Gastrocnemius medialis (tissue), 4 donors: ENCODE data around the gene TRABD2A. TPM values are rescaled to one million over a fixed set of nuclear protein-coding genes. Genes with fewer than 3 reads are reported as not detected.

Experiments
- ATAC-seq, 2 donors: fragments of 150-250 bp; one replicate each; pipeline ENCODE4 v1.9.1; 2016
- DNase-seq, 2 donors: peaks; one replicate each; pipeline ENCODE4 v3.0.0-alpha.2; 2019
- H3K27ac ChIP-seq, 4 donors: fragments of 200-600 bp; sonication (generic); 1 replicate in 1 of 4; 2 replicates in 3 of 4; pipeline ENCODE4 v1.5.1; 2016 to 2018; ENCODE audit warnings: mild to moderate bottlenecking in 2 of 4, moderate library complexity in 1 of 4
- H3K27me3 ChIP-seq, 3 donors: fragments of 200-600 bp; sonication (generic) in 2 of 3; 1 replicate in 1 of 3; 2 replicates in 2 of 3; pipeline versions ENCODE4 v1.5.1 to v1.6.0; 2016 to 2019; ENCODE audit warnings: mild to moderate bottlenecking in 1 of 3, moderate library complexity in 1 of 3
- H3K36me3 ChIP-seq, 2 donors: fragments of 200-600 bp; sonication (generic) in 1 of 2; one replicate each; pipeline ENCODE4 v1.5.1; 2017 to 2018
- H3K4me1 ChIP-seq, 2 donors: fragments of 200-600 bp; sonication (generic) in 1 of 2; one replicate each; pipeline ENCODE4 v1.5.1; 2016 to 2017; ENCODE audit warnings: mild to moderate bottlenecking in 2 of 2
- H3K4me3 ChIP-seq, 4 donors: fragments of 200-600 bp; sonication (generic) in 3 of 4; 1 replicate in 1 of 4; 2 replicates in 3 of 4; pipeline ENCODE4 v1.5.1; 2016 to 2019; ENCODE audit warnings: mild to moderate bottlenecking in 2 of 4
- H3K9me3 ChIP-seq, 3 donors: fragments of 200-600 bp; sonication (generic) in 2 of 3; 1 replicate in 1 of 3; 2 replicates in 2 of 3; pipeline ENCODE4 v1.5.1; 2016 to 2019
- CTCF ChIP-seq, 5 experiments: fragments of 450-650 bp in 3 of 5; fragments of 200-600 bp in 2 of 5; sonication (generic) in 2 of 5; IDR thresholded peaks in 4 of 5; conservative IDR thresholded peaks in 1 of 5; 1 replicate in 4 of 5; 2 replicates in 1 of 5; pipeline ENCODE4 v1.5.1; 2016 to 2019; ENCODE audit warnings: antibody characterized with exemption in 5 of 5, mild to moderate bottlenecking in 3 of 5, moderate library complexity in 3 of 5
- POLR2A ChIP-seq, 2 donors: fragments of 450-650 bp; IDR thresholded peaks; one replicate each; pipeline ENCODE4 v1.6.1; 2017; ENCODE audit warnings: antibody characterized with exemption in 2 of 2, mild to moderate bottlenecking in 2 of 2, moderate library complexity in 2 of 2
- in situ Hi-C, 4 donors: fragments of 200-750 bp; cut with MboI; loops; one replicate each; pipeline versions ENCODE4 v1.15.0 to v1.8.0; 2017; ENCODE audit warnings: low sequenced_read_pairs in 4 of 4
- intact Hi-C: fragments of 100-400 bp; cut with DNase I; formaldehyde crosslinking; loops from one replicate; pipeline ENCODE4 v1.15.1; 2023; ENCODE audit warnings: low total_unique reads
- total RNA-seq, 4 donors: library from RNA; depleted of rRNA; stranded (reverse); fragments of >200 nt; gene quantifications; one replicate each; pipeline versions ENCODE4 v1.1.0 to v1.2.3, GENCODE V29; 2016

The TRABD2A gene
- total RNA-seq, 4 donors from 2014 or later, result 0.27 to 0.97 (median 0.64) TPM

DNA sequence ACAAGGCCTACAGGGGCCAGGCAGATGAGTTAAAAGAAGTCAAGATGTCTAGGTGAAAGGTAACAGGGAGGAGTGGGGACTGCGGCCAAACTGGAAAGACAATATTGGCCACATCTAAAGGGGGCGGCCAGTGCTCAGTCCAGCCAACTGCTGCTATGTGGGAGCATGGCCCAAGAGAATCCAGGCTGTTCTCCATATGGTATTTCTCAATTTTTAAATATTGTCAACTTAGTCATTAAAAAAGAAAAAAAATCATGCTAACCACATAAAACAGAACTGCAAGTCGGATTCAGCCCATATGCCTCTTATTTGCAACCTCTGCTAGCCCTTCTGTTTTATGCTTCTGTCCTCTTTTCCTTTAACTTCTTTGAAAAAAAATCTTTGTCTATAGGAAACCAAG is 14.8 kb downstream of the TRABD2A start:
- Histone ChIP-seq H3K9me3 (no peaks in the 10 kb centered on the region), H3K4me3 (no peak overlapping the region), H3K27ac (no peak overlapping the region), H3K4me1 (no peaks in the 10 kb centered on the region), H3K27me3 (no peaks in the 10 kb centered on the region), H3K36me3 (no peaks in the 10 kb centered on the region)
- TF ChIP-seq CTCF (IDR thresholded peaks at IDR 0.05 in 4 of 5, conservative IDR thresholded peaks at IDR 0.05 in 1 of 5) (no peak), POLR2A (IDR thresholded peaks at IDR 0.05) (no peak)
- in situ Hi-C loops (no loop called here), intact Hi-C loops (no loop called here)
- DNase-seq (no peak), ATAC-seq (no peak)

DNA sequence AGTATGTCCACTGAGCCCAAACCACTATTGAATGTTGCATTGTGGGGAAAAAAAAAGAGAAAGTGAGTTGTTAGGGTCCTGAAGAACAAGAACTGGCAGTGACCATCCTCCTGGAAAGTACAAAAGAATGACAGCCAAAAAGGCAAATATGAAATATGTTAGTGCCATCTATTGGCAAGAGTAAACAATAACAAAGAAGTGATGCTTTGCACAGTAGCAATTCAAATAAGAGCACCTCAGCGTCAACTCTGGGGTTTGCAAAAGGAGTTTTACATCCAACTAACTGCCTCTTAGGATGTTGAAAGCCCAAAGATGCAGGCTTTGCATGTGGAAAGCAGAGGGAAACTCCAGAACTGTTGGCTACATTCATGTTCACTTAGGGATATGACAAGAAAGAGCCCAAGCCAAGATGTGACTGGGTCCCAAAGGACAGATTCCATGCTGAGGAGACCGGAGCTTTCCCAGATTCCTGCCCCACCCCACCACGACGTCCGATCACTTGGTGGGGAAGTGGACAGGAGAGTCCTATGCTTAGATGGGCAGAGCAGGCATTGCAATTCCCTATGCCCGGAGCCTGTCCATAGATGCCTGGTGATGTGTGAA is 15.6 kb downstream of the TRABD2A start:
- Histone ChIP-seq H3K4me3 (no peak overlapping the region), H3K36me3 (no peaks in the 10 kb centered on the region), H3K9me3 (no peaks in the 10 kb centered on the region), H3K4me1 (no peaks in the 10 kb centered on the region), H3K27ac (no peak overlapping the region), H3K27me3 (no peaks in the 10 kb centered on the region)
- in situ Hi-C loops, result no loop called here
- no peak for DNase-seq
- intact Hi-C loops, result no loop called here
- no peak for ATAC-seq
- TF ChIP-seq POLR2A (IDR thresholded peaks at IDR 0.05) (no peak), CTCF (IDR thresholded peaks at IDR 0.05 in 4 of 5, conservative IDR thresholded peaks at IDR 0.05 in 1 of 5) (no peak)

GRCh38 chr2:84862006-84862405 is 18.9 kb downstream of the TRABD2A start:
- in situ Hi-C loops, result no loop called here
- no peak for TF ChIP-seq CTCF (IDR thresholded peaks at IDR 0.05 in 4 of 5, conservative IDR thresholded peaks at IDR 0.05 in 1 of 5)
- TF ChIP-seq POLR2A (IDR thresholded peaks at IDR 0.05), result no peak
- intact Hi-C loops, result no loop called here

DNA sequence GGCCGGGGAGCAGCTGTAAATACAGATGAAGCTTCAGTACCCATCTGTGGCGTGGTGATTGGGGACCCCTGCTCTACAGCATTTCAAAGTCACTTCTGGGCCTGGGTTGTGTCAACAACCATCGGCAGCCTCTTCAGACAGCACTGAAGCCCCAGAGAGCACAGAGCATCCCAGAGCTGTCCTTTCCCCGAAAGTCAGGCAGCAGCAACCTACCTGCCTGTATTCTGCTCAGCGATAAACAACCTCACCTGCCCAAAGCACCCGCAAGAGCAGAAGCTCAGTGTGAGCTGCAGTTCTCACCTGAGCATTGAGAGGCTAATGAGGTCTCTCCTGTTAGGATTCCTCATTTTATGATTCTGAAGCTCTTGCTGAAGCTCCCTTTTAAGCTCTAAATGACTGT is 19.3 kb downstream of the TRABD2A start:
- no peak for DNase-seq
- no peak for TF ChIP-seq CTCF (IDR thresholded peaks at IDR 0.05 in 4 of 5, conservative IDR thresholded peaks at IDR 0.05 in 1 of 5)
- TF ChIP-seq POLR2A (IDR thresholded peaks at IDR 0.05), result no peak
- H3K27me3 ChIP-seq, result no peaks in the 10 kb centered on the region
- no peaks in the 10 kb centered on the region for H3K36me3 ChIP-seq
- intact Hi-C loops (no loop called here), in situ Hi-C loops (no loop called here)
- H3K9me3 ChIP-seq, result no peaks in the 10 kb centered on the region
- no peak for ATAC-seq
- no peak overlapping the region for H3K4me3 ChIP-seq
- no peak overlapping the region for H3K27ac ChIP-seq
- no peaks in the 10 kb centered on the region for H3K4me1 ChIP-seq

More at GRCh38 chr2:84862006-84862405, 18.9 kb downstream of the TRABD2A start:
- ATAC-seq (no peak), DNase-seq (no peak)
- H3K36me3 ChIP-seq, result no peaks in the 10 kb centered on the region
- no peak overlapping the region for H3K4me3 ChIP-seq
- H3K4me1 ChIP-seq, result no peaks in the 10 kb centered on the region
- H3K9me3 ChIP-seq, result no peaks in the 10 kb centered on the region
- no peaks in the 10 kb centered on the region for H3K27me3 ChIP-seq
- no peak overlapping the region for H3K27ac ChIP-seq

GRCh38 chr2:84858937-84859336 is 21.9 kb downstream of the TRABD2A start:
- H3K27ac ChIP-seq, result no peak overlapping the region
- TF ChIP-seq CTCF (IDR thresholded peaks at IDR 0.05 in 4 of 5, conservative IDR thresholded peaks at IDR 0.05 in 1 of 5), result no peak
- TF ChIP-seq POLR2A (IDR thresholded peaks at IDR 0.05), result no peak
- ATAC-seq, result no peak
- no peak for DNase-seq
- H3K9me3 ChIP-seq, result no peaks in the 10 kb centered on the region
- intact Hi-C loops (no loop called here), in situ Hi-C loops (no loop called here)
- H3K4me1 ChIP-seq, result no peaks in the 10 kb centered on the region
- H3K27me3 ChIP-seq, result no peaks in the 10 kb centered on the region
- H3K36me3 ChIP-seq, result no peaks in the 10 kb centered on the region
- H3K4me3 ChIP-seq, result no peak overlapping the region
